Stimulated activated CD4-positive, alpha-beta T cell treated with anti-CD3 and anti-CD28 coated beads, Interleukin-1b, Interleukin-23, amount 100 ng/mL, for 48 hours (primary cell): ENCODE results near the gene OR5M3.

Experiments used
- DNase-seq: peaks from one replicate; pipeline ENCODE4 v3.0.0-alpha.2; 2020

Gene OR5M3

DNA sequence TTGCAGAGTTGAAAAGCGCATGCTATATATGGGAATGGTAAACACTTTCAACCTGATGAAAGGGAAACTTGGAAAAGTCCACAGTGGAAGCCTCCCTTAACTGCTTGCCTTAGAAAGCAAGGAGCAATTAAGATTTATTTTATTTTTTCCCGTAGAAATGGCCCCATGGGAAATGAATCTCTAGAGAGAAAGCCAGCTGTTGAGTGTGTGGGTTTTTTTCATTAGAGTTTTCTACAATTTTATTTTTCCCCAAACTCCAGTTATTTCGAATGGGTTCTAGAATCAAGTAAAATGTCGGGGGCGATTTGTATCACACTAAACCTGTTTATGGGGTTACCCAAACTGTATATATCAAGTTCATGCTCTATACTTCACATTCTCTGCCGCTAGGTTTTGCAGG, at the start of gene OR5M3:
OR5M3 (minus strand) TSS at position 101 of the 400 bp plus-strand sequence. CDS start 2,855 bp downstream, outside the sequence.
- no peak for DNase-seq

DNA sequence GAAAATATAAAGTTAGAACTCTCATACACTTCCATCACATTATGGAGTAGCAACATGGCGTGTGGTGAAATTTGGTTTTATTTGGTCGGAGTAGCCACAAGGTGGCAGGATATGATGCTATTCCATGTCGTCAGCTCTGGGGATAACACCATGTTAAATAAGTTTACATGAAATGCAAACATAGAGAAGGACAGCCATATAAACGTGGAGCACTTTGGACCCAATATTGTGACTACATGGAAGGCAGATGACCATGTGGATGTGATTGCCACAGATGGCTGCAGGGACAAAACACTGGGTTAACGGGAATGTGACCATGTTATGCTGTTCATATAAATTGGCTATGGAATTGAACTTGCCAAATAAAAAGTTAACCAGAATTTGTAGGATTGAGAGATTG, 48.9 kb upstream of the OR5M3 start:
- no peak for DNase-seq

DNA sequence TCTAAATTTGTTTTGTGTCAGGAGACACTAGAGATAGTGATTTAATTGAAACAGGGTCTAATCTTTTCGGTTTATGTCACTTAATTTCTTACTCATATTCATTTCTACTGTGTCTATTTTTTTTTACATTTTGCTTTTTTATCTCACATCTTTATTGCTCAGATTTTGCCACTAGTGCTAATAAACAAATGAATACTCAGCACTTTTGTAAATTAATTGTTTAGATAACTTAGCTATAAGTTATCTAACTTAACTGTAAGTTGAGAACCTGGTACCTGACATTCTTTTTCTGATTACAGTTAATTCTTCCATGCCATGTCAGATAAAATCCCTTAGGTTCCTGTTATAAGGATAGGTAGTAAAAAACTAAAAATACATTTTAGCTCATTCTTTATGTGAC, 40.1 kb upstream of the OR5M3 start:
- no peak for DNase-seq

DNA sequence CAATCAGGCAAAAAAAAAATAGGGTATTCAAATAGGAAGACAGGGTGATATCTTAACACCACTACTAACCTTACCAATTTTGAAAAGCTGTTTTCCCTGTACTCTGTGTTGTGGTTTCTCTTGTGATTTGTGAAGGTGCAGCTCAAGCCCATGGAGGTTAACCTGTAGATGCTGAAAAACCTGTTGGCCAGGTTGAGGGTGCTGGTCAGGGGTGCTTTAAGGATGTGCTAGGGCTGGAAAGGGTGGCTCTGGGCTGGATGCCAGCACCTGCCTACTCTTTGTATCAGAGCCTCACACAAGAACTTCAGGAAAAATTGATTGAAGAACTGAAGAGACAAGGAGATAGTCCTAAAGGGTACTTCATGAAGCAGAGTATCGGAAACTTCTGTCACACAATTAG, 36.3 kb upstream of the OR5M3 start:
- no peak for DNase-seq

DNA sequence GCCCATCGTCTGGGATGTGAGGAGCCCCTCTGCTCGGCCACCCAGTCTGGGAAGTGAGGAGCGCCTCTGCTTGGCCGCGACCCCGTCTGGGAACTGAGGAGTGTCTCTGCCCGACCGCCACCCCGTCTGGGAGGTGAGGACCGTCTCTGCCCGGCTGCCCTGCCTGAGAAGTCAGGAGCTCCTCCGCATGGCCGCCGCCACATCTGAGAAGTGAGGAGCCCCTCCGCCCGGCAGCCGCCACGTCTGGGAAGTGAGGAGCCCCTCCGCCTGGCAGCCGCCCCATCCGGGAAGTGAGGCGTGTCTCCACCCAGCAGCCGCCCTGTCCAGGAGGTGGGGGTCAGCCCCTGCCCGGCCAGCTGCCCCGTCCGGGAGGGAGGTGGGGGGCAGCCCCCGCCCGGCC, 23.9 kb upstream of the OR5M3 start:
- DNase-seq: no peak

DNA sequence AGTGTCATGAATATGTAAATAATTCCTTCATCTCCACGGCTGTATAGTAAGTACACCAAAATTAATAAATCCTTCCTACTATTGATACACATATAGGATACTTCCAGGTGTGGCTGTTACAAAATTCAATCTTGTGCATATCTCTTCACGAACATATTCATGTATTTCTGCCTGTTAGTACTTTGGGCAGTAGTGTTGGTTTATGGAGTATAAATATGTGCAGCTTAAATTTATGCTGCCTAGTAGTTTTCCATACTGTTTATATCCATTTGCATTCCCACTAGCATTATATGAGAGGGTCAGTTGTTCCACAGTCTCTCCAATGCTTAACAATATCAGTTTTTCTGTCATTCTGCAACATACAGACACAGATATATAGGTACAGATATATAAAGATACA, 22.0 kb upstream of the OR5M3 start:
- DNase-seq: no peak

DNA sequence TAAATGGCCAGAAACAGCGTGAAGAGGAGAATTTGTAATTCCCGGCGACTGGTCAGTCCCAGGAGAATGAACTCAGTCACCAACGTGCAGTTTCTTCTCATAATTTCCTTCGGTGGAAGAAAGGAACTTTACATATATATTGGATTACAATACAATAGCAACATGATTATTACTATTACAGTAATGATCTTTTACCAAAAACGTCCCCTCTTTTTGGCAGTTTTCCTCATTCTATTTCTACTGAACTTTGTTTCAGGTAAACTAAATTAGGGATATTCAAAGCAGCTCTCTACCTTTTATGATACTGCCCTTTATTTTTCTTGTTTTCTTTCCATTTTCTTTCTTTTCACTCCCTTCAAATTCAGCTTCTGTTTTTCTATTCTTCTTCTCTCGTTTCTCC, 18.1 kb upstream of the OR5M3 start, which contains the start of gene OR5M8:
OR5M8 (minus strand) TSS at position 101 of the 400 bp plus-strand sequence; CDS start at position 101, 0 bp downstream.
- no peak for DNase-seq

DNA sequence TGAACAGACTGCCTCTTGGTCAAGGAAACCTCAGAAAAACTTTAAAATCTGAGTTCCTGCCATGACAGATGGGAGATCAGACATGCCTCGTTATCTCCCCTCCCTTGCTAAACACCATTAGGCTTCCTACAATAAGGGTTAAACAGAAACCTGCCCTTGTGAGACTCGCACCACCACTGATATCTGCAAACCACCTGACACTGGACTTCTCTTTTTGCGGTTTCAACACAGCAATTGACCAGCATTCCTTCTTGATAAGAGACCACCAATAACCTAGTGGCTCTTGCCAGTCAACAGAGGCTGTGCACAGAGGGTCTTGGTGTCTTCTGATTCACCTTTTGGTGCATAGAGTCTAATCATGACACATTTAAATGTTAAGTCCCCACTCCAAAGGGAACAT, 13.6 kb upstream of the OR5M3 start:
- no peak for DNase-seq

DNA sequence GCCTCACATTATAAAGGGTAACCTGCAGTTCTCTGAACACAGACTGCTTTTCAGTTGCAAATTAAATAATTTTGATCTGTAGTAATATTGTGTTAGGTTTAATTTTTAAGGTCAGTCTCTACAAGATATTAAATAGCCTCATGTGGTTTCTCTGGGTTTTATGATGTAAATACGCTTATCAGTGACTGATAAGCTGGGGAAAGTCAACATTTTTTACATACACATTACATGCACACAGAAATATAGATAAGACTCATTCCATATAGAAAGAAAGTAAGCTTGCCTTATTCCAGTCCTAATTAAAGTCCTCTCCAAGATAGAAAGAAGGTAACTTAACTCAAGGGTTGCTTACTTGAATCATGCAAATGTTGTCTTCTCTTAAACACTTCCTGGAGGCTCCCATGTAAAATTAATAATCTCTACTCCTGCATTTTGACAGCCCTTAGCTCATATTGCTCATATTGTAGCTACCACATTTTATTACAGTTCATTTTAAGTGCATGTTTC, 1.6 kb upstream of the OR5M3 start:
- no peak for DNase-seq

DNA sequence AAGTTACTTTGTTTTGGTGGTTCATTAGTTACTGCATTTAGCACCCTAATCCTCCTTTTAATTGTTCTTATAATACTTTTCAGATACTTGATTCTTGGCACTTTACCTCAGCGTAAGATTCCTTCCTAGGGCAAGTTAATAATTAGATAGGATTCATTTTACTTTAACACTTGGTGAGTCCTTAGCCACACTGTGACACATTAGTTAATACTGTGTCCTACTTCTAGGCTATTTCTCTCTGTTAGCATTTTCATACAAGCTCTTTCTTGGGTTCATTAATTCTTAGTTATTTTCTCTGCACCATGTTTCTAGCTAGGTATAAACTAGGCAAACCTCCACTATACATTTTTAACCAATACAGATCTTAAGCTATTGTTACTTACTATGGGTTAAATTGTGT, 16.1 kb downstream of the OR5M3 start:
- no peak for DNase-seq

DNA sequence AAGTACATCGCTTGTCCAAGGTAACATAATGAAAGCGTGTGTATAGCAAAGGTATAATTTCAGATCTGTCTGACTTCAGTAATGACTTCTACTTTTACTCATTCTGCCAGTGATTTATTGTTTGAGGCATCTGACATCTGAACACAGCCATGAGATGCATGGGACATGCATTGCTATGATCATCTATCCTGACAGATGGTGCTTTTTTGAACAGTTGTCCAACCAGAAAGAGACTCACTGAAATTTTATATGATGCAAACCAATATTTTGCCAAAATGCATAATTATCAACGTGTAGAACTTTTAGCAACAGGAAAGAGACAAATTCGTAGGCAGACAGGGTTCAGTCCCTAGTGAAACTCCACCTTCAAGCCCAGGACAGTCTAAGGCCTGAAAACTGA, 19.6 kb downstream of the OR5M3 start:
- no peak for DNase-seq
